Stimulated activated CD4-positive, alpha-beta T cell treated with anti-CD3 and anti-CD28 coated beads, TNF-alpha, amount 100 ng/mL, for 48 hours (primary cell): ENCODE data around the gene TAS2R1.
"Not testable (repeated sequence)": the region's sequence is repeated elsewhere in the genome, so short reads cannot be mapped to it uniquely, and the experiment has no call there.

Source experiments
- DNase-seq, 3 donors: peaks; one replicate each; pipeline ENCODE4 v3.0.0-alpha.2; 2020; ENCODE audit warnings: low read depth in 3 of 3

Gene TAS2R1

DNA sequence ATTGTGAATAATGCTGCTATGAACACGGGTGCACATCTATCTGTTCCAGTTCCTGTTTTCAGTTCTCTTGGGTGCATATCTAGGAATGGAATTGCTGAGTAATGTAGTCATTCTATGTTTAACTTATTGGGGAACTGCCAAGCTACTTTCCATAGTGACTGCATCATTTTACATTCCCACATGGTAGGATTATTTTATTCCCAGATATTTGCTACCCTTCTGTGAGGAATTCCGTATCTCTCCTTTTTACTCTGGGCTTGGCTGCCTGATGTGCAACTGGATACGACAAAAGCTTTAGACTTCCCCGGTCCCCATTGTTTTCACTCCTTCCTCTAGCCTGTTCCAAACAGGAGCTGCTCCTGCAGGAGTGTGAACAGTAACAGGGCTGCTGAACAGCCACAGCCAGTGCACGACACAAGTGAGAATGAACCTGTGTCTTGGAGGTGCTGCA lies 7.2 kb downstream of the TAS2R1 start:
- DNase-seq: no peak

DNA sequence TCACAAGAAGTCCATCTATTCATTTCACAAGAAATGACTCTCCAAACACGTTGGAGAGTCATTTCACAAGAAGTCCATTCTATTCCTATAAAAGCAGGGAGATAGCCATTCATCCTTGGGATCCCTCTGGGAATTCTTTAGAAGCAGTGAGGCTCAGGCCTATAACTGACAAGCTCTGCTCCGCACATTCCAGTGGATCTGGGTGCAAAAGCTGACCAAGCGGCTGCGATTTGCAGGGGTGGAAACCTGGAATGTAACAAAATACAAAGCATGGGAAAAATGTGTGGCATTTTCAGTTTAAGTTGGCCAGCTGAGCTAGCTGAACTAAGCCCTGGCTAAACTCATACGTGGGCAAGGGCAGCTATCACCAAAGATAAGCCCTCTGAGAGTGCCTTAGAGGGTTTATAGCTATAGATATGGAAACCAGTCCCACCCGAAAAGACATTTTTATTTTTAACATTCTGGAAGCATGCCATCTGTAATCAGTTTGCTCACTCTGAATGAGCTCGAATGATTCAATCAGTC lies 8.7 kb downstream of the TAS2R1 start:
- DNase-seq: no peak

DNA sequence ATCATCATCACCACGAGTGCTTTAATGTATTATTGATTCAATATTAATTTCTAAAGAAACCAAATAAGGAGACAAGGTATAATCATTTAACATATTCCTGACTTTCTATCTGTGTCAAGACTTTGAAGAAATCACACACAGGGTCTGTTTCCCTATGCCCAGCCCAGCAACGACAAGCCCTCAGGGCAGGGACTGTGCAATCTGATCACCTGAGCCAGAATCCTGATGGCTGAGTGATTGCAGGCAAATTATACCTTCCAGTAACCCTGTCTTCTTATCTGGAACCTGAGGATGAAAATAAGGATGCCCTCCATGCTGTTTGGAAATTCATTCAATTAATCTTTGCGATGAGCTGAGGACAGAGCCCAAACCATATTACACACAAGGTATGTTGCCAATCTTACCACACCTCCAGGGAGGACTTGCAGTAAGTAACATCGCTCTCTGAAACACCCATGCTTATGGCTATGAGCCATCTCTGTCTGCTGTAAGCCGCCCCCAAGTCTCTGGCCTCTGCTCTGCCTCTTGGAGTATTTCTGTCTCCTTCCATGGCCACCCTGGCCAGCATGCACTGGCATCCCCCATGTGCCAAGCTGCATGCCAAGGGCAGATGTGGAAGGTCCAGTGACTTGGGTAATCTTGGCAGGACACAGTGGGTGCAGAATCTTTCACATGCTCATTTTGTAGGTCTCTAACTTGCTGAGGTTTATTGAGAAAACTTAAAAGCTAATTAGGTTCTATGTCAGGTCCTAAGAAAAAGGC lies 10.6 kb downstream of the TAS2R1 start:
- DNase-seq: no peak

DNA sequence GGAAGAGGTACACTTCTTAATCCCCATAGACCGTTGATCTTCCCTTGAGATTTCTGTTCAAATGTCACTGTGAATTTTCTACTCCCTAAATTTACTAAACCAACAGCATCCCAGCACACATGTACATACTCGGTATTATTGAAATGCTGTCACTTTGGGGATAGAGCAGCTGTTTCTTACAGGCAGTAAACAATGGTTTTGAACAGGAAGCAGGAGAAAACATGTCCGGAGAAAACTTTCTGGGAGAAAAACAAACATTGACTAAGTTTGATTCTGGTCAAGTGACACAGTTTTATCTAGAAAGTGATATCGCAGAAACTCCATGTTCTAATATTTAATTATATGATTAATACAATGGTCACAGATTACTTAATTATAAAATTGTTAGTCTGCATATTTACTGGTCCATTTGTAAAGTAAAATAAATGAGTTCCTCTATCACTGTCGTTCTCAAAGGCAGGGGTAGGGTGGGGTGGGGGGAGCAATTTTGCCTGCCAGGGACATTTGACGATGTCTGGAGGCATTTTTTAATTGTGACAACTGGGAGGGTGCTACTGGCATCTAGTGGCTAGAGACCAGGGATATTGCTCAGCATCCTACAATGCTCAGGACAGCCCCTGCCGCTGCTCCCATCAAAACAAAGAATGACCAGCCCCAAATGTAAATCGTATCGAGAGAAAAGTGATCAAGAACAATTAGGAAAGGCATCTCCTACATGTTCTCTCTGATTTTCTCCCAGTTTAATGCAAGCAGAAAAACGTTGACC lies 12.2 kb downstream of the TAS2R1 start:
- no peak for DNase-seq

DNA sequence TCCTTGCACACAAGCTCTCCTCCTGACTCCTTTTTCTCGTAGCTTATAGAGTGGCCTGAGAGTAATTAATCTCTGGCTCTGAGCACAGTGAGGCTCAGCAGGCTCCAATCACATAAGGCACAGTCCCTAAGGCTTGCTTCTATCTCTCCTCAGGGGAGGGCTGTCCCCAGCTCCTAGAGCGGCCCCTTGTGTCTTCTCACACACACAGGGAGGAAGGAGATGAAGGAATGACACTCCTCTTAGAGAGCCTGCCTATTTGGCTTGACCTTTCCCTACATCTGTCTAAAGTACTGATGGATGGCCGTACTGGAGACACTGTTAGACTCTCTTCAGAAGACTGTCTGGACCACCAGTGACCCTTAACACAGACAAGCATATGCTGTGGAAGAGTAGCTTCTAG lies 12.9 kb downstream of the TAS2R1 start:
- no peak for DNase-seq

DNA sequence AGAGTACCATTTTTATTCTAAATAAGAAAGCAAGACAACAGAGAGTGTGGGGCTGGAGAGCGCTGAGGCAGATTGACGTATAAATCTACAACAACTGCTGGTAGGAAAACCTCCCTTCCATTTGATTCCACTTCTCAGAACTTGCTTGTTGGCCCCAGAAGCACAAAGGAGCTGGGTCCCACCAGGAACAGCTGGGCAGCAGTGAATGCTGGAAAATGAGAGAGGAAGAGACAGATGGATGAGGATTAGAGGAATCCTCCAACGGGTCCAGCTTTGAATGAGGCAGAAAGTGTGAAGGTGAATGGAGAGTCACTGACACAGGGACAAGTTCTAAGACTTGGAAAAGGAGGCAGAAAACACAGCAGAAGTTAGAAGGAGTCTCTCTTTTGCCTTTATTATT lies 14.8 kb downstream of the TAS2R1 start:
- DNase-seq: no peak

DNA sequence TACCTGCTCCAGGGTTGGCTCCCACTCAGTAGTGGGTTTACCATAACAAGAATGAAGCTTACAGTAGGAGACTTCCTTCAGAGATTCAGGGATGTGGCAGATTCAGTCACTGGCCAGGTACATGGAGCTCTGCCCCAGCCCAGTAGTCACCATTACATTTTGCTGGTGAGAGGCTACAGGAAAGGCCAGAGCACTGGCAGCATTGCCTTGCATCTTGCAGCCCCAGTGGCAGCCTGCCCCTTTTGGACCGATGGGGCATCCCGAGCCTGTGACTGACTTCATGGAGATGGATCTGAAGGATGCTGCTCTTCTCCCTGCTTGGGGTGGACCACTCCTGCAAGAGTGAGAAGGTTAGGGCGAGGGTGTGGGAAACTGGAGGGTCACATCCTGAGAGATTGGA lies 16.8 kb downstream of the TAS2R1 start:
- DNase-seq: no peak

DNA sequence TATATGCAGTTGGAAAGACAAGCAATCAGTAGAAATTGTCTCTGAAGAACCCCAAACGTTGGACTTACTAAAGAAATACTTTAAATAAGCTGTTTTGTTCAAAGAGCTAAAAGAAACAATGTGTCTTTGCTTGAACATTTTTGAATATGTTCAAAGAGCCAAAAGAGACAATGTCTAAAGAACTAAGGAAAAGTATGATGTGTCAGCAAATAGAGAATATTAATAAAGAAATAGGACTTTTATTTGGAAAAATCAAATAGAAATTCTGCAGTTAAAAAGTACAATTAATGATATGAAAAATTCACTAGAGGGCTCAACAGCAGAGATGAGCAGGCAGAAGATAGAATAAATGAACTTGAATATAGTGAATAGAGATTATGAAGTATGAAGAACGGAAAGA lies 19.2 kb downstream of the TAS2R1 start:
- DNase-seq: no peak

DNA sequence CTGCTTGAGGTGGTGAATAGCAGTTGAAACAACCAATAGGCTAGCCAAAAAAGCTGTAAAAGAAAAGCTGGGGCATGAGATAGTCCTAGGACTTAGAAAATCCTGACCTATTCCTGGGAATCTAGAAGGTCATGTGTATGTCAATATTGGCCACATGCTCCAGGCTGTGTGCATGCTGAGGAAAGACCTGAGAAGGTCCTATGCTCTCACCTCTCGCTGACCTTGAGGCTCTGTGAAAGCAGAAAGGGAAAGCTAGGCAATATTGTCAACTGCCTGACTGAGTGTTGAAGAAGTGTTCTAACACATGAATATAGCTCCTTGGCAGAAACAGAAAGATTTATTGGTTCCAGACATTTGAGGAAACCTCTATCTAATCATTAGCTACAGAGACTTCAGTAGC lies 19.8 kb downstream of the TAS2R1 start:
- DNase-seq: no peak

DNA sequence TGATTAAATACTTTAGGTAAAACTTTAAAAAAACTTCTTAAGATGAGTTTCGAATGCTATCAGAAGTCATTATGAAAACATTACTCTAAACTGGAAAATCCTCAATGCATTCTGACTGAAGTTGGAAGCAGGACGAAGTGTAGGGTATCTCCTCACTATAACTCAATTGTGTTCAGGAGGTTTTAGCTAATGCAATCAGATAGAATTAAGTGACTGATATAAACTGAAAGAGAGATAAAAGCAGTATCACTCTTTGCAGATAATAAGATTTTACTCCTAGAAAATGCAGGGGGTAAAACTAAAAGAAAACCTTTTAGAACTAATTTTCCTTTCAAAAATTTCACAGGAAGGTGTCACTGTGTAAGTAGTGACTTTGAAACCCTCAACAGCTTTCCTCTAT lies 22.1 kb downstream of the TAS2R1 start:
- DNase-seq: no peak

DNA sequence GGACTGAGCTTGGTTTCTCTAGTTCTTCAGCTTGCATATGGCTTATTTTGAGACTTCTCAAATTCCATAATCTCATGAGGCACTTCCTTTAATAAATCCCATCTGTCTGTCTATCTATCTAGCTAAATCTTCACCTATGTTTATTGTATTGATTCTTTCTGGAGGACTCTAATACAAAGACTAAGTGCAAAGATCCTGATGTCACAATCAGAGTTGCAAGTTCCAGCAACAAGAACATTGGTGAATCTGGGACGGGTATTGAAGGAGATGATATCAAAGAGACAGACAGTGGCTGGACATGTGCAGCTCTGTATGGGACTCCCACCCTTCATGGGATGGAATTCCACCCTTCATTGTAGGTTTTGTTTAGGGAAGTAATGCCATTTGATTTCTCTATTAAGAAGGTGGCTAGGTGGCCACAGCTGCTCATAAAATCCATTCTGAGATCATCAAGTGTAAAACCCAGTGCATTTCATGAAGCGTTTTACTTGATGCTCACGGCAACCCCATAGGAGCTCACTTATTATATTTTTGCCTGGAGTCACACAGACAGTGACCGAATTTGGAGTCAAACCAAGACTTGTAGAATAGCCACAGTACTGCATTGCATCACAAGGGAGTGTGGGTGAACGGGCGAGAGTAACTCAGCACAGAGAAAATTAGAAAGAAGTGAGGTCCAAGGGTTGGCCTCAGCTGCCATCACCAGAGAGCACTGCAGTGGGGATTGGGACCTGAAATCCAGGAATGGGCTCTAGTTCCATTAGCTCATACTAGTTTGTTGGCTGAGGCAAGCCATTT lies 24.9 kb downstream of the TAS2R1 start:
- no peak for DNase-seq

DNA sequence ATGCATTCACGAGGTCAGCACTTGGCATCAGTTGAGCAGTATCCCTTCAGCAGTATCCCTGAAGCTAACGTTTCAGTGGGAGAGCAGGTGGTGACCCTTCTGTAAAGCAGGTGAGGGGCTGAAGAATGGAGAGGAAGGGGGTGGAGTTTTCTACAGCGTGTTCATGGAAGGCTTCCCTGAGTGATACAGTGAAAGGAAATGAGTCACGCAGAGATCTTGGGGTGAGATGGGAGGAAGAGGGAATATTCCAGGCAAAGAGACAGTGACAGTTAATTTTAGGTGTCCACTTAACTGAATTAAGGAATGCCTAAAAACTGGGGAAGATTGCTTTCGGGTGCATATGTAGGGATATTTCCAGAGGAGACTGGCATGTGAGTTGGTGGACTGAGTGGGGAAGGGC lies 25.7 kb downstream of the TAS2R1 start:
- no peak for DNase-seq

DNA sequence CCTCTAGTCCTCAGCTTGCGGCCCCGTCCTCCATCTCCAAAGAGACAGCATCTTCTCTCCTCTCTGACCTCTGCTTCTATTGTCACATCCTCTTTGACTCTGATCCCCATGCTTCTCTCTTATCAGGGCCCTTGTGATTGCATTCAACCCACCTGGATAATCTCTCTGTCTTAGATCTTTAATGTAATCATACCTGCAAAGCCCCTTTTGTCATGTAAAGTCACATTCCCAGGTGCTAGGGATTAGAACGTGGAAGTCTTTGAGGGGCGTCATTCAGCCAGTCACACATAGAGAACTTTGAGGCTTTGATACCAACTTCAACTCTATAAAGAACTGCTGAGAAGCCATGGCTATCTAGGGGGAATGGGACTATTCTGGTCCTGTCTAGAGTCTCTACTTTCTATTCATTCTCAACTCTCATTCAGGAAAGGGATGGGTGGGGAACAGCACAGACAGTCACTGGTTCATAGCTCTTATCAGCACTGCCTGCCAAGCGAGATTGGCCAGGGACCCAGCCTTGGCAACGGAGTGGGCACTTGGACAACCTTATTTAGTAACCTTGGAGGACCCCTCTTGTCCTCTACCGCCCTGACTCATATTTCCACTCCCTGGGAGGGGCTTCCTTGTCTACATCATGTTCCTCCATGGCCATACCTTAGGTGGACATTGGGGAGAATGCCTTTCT lies 29.0 kb downstream of the TAS2R1 start:
- DNase-seq: no peak

DNA sequence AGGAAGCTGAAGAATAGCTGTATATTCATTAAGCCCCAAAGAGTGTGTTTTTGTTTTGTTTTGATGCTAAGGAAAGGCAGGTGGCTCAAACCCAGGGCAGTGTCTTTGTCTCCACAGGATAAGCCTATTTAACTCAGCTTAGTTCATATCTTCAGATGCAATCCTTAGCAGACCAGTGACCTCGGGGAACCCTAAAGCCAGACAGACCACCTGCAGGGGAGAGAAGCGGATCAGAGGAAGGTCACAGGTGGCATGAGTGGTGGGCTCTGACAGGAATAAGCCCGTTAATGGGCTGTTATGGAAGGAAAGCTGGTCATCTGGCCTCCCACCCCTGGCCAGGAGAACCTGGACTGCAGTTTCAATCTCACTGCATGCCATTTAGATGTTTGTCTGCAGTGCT lies 30.8 kb downstream of the TAS2R1 start:
- no peak for DNase-seq

DNA sequence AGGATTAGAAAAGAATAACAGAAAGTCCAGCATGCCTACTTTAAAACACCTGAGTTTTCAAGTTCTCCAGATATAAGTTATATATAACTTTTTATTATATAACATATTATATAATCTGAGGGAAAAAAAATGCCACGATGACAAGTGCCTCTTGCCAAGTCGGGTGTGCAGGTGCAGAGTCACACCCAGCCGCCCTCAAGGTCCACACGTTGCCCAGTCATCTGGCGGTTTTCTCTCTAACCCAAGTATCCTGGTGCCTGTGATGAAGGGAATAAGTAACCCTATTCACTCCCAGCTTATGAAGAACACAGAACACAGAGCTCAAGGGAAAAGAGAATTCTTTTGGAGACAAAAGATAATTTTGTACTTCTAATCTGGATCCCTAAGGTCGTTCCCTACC lies 31.8 kb downstream of the TAS2R1 start:
- not testable (repeated sequence) for DNase-seq

DNA sequence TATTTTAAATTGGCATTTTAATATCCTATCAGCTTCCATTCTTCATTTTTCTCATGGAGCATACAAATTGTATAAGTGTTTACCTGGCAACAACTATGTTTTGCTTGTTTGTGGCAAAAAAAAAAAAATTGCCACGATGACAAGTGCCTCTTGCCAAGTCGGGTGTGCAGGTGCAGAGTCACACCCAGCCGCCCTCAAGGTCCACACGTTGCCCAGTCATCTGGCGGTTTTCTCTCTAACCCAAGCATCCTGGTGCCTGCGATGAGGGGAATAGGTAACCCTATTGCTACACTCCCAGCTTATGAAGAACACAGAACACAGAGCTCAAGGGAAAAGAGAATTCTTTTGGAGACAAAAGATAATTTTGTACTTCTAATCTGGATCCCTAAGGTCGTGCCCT lies 32.8 kb downstream of the TAS2R1 start:
- DNase-seq: not testable (repeated sequence)

DNA sequence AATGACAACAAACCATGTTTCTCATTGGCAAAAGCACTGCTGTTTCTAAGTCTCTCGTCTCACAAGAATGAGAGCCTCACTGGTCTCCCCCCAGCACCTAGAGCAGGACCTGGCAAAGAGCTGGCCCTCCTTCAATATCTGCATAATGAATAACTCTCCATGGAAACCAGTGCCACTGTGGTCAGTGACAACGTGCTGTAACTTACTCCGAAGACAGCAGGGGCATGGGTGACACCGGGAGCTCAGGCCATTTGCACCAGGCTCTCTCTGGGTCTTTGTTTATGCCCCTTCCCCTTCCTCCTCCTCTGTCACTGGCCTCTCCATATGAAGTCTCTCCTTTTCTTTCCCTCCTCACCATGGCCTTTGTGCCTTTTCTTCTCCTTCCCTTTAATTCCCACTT lies 33.3 kb downstream of the TAS2R1 start:
- no peak for DNase-seq

DNA sequence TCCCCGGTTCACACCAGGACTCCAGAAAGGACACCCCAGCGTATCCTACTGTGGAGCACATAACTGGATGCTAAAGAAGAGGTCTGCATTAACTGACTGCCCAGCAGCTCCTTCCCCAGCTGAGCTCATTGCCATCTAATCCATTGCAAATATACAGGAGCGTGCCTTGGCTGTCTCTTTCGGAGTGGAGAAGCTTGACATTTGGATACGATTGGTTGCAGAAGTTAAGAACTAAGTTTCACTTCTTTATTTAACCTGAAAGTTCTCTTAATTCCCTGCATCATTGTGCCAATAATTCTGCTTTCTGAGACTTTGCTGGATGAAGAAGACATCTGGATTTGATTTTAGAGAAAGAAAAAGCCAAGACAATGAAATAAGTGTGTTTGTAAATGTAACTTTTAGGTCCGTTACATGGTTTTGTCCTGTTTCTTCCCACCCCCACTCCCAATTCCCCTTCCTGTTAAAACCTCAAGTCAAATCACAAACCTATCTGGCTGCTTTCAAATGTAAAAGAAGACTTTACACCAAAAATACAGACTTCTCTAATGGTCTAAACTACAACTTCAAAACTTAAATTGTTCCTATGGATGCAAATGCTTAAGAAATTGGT lies 33.9 kb downstream of the TAS2R1 start:
- no peak for DNase-seq

DNA sequence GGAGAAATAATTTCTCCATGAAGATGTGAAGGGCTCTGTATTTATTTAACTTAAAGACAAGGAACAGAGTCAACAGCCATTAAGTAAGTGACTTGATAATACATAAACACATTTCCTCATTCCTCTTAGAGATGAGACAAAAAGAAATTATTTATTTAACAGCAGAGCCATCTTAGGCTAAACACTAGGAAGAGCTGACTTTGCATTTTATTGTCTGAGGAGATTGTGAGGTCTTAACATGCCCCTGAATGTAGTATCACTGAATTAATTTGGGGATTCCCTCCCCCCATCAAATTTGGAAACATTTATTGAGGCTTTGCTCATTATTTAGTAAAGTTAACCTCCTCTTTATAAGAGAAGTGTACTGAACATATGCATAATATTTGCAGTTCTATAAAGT lies 35.2 kb downstream of the TAS2R1 start:
- DNase-seq: no peak

DNA sequence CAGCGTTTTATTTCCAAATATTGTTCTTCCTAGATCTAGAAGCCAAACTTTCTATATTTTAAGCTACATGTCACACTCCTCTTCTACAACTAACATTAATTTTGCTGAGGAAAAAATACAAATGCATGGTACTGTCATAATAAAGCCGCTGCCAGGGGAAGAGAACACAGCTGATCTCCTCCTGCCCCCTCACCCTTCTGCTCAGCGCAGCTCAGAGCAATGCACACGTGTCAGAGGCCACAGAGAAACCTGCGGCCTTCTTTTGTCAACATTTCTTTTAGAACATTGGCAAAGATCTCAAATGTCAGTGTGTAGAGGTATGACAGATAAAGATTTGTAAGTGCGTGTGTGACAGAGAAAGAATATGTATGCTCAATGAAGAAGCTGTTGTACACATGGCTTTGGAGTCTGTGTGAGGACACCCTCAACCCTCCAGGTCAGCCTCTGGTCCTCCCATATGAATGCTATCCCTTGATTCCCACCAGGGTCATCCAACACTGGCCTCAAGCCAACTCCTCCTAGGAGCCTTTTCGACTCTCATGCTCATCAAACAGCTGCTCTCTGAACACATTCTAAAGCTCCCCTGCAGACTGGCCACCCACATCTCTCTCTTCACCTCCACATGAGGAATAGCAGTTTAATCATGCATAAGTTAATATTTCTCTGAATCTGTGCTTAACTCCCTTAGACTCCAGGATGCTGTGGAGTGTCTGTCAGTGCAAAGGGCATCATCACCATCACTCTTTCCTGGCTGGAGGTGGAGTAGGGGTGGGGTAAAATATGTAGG lies 40.9 kb downstream of the TAS2R1 start:
- no peak for DNase-seq
